NT2/D1 (cell line): ENCODE data around the gene CBLIF.

Experiments
- DNase-seq: peaks from one replicate; pipeline ENCODE4 v3.0.0-alpha.2; 2011; ENCODE audit warnings: low read depth, low spot score
- H3K27me3 ChIP-seq: 2 replicates; pipeline ENCODE4 v1.6.0; 2011; ENCODE audit warnings: mild to moderate bottlenecking; ENCODE audit not compliant: insufficient read length, insufficient read depth
- H3K36me3 ChIP-seq: 2 replicates; pipeline ENCODE4 v1.6.1; 2011; ENCODE audit warnings: mild to moderate bottlenecking, low read length, mixed read lengths; ENCODE audit not compliant: insufficient read depth, insufficient read length
- H3K4me1 ChIP-seq: 2 replicates; pipeline ENCODE4 v1.5.1; 2011; ENCODE audit not compliant: insufficient read depth, insufficient read length
- H3K4me3 ChIP-seq: 2 replicates; pipeline ENCODE4 v1.5.1; 2011; ENCODE audit warnings: low read depth; ENCODE audit not compliant: insufficient read length
- H3K9ac ChIP-seq: 2 replicates; pipeline ENCODE4 v1.6.0; 2011; ENCODE audit warnings: low read depth; ENCODE audit not compliant: insufficient read length
- H3K9me3 ChIP-seq: 2 replicates; pipeline ENCODE4 v1.5.1; 2011; ENCODE audit warnings: mild to moderate bottlenecking, low read length; ENCODE audit not compliant: insufficient read depth
- SUZ12 ChIP-seq: IDR thresholded peaks from 2 replicates; pipeline ENCODE4 v1.6.1; 2011; ENCODE audit not compliant: insufficient read length, insufficient read depth; ENCODE audit errors: extremely low read depth
- YY1 ChIP-seq: IDR thresholded peaks from 2 replicates; pipeline ENCODE4 v1.6.1; 2011; ENCODE audit not compliant: insufficient read length, insufficient read depth
- ZNF274 ChIP-seq: IDR thresholded peaks from 2 replicates; pipeline ENCODE4 v1.6.1; 2011; ENCODE audit warnings: mild to moderate bottlenecking, low read depth, low read length

The CBLIF gene

GRCh38 chr11:59783632-59784090, 61.6 kb downstream of the CBLIF start:
- no peak for DNase-seq
- no peak for TF ChIP-seq ZNF274
- no peak for TF ChIP-seq YY1
- TF ChIP-seq SUZ12: no peak
- no peaks in the 10 kb centered on the region for H3K27me3 ChIP-seq
- H3K4me1 ChIP-seq: no peaks in the 10 kb centered on the region
- no peak overlapping the region for H3K9ac ChIP-seq
- no peak overlapping the region for H3K4me3 ChIP-seq
- peaks cover 9% of the 10 kb centered on the region; the same call in 1 of the 2 replicates for H3K9me3 ChIP-seq
- peaks cover 45% of the 10 kb centered on the region for H3K36me3 ChIP-seq

- Histone ChIP-seq H3K9ac (no peak overlapping the region), H3K36me3 (peaks cover 29% of the 10 kb centered on the region), H3K4me1 (peaks cover 2% of the 10 kb centered on the region), H3K9me3 (peaks cover 9% of the 10 kb centered on the region; the same call in 1 of the 2 replicates), H3K27me3 (no peaks in the 10 kb centered on the region), H3K4me3 (no peak overlapping the region)
- DNase-seq: no peak
- TF ChIP-seq SUZ12 (no peak), YY1 (no peak), ZNF274 (no peak)
Measured at GRCh38 chr11:59782080-59782479, 63.2 kb downstream of the CBLIF start.

DNA sequence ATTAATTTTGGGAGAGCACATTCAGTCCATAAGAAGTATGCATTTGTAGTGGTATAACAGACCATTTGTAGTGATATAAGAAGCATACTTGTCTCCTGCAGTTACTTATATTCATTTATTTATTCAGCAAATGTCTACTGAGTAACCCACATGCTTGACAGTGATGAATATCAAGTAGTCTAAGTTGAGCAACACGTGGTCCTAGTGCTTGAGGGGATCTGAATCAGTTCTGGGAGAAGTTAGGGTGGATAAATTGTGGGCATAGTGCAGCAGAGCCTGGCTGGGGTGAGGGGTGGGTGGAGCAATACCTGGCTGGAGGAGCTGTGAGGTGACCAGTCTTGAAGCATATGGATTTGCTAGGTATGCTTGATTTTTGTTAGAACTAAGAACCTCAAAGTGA, 65.8 kb downstream of the CBLIF start:
- DNase-seq: no peak
- H3K36me3 ChIP-seq: peaks cover 35% of the 10 kb centered on the region
- TF ChIP-seq ZNF274: no peak

More for the DNA sequence above, 65.8 kb downstream of the CBLIF start:
- Histone ChIP-seq H3K4me1 (peaks cover 2% of the 10 kb centered on the region), H3K9me3 (peaks cover 8% of the 10 kb centered on the region; the same call in 1 of the 2 replicates), H3K4me3 (no peak overlapping the region), H3K27me3 (no peaks in the 10 kb centered on the region), H3K9ac (no peak overlapping the region)
